Ishikawa (cell line): Measurements from ENCODE around the gene TNFRSF19.

Experiments used
- CEBPB ChIP-seq: IDR thresholded peaks from 2 replicates; pipeline ENCODE4 v1.6.1; 2012
- CREB1 ChIP-seq: IDR thresholded peaks from 2 replicates; pipeline ENCODE4 v1.6.1; 2012; ENCODE audit warnings: low read depth
- EP300 ChIP-seq: IDR thresholded peaks from 2 replicates; pipeline ENCODE4 v1.6.1; 2012; ENCODE audit warnings: borderline replicate concordance
- FOXM1 ChIP-seq: IDR thresholded peaks from 2 replicates; pipeline ENCODE4 v1.6.1; 2012; ENCODE audit warnings: low read depth, borderline replicate concordance
- NFIC ChIP-seq: IDR thresholded peaks from 2 replicates; pipeline ENCODE4 v1.6.1; 2012
- RAD21 ChIP-seq: IDR thresholded peaks from 2 replicates; pipeline ENCODE4 v1.6.1; 2012; ENCODE audit warnings: low read depth
- REST ChIP-seq: IDR thresholded peaks from 2 replicates; pipeline ENCODE4 v1.6.1; 2012; ENCODE audit warnings: low read depth, mild to moderate bottlenecking
- TAF1 ChIP-seq: IDR thresholded peaks from 2 replicates; pipeline ENCODE4 v1.6.1; 2012; ENCODE audit warnings: low read depth, mild to moderate bottlenecking
- TEAD4 ChIP-seq: IDR thresholded peaks from 2 replicates; pipeline ENCODE4 v1.6.1; 2012
- USF1 ChIP-seq: IDR thresholded peaks from 2 replicates; pipeline ENCODE4 v1.6.1; 2012
- YY1 ChIP-seq: IDR thresholded peaks from 2 replicates; pipeline ENCODE4 v1.6.1; 2012; ENCODE audit warnings: low read depth
- ZBTB7A ChIP-seq: IDR thresholded peaks from 2 replicates; pipeline ENCODE4 v1.6.1; 2012; ENCODE audit warnings: low read depth
- TF ChIP-seq, protein P1 (sequence below): IDR thresholded peaks from 2 replicates; pipeline ENCODE4 v1.6.1; 2012

DNA sequence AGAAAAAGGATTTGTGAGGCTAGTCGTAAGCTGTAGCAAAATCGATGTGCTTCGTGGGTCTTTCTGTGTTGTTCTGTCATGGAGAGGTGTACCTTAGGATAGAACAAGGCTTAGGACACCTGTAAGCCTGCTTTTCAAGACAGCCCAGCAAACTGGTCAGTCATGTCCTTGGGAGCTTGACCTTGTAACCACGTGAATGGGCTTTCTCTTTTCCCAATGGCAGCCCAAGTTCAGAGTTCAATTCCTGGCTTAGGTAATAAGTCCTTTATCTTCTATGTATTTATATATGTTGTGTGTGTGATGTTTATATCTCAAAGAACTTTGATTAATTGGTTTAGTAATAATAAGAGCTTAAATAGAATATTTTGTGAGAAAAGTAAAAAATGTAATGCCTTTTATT is 112.9 kb downstream of the TNFRSF19 start:
- no peak for TF ChIP-seq NFIC
- TF ChIP-seq, protein P1, sequence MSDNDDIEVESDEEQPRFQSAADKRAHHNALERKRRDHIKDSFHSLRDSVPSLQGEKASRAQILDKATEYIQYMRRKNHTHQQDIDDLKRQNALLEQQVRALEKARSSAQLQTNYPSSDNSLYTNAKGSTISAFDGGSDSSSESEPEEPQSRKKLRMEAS, result no peak
- TF ChIP-seq TAF1, result no peak
- TF ChIP-seq CEBPB, result no peak
- TF ChIP-seq USF1, result no peak
- no peak for TF ChIP-seq EP300
- TF ChIP-seq REST, result no peak
- TF ChIP-seq ZBTB7A, result no peak
- TF ChIP-seq TEAD4, result no peak
- no peak for TF ChIP-seq CREB1
- TF ChIP-seq RAD21, result no peak
- TF ChIP-seq FOXM1, result no peak
- no peak for TF ChIP-seq YY1
